ENCODE measurements around the gene LAMA4. TPM values are rescaled to one million over a fixed set of nuclear protein-coding genes. Genes with fewer than 3 reads are reported as not detected.

Gene LAMA4
- total and polyA plus RNA-seq, 8 donors, result 9.7 to 324 (median 43.9) TPM

DNA sequence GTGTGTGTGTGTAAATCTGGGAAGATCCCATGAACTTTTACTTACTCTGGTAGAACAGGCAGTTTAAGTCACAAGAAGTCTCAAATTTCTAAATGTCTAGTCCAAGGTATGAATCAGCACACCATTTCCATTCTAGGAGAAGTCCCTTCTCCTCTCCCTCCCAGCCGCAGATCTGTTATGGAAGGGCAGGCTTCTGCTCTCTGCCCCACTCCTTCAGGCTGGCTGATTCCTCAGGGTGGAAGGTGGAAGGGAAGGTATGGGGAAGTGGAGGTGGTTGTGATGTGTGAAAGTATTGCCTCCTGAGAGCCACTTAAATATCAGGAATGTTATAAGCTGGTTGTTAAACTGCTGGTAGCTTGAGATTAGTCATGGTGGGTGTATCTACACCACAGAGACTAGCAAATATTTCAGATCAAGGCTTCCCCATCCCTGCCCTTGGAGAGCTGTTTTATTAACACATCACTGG, 44.5 kb upstream of the LAMA4 start:
- TF ChIP-seq CTCF (IDR thresholded peaks at IDR 0.05), result no peak
- no peak for TF ChIP-seq EP300 (IDR thresholded peaks at IDR 0.05)
- no peak for TF ChIP-seq POLR2A (IDR thresholded peaks at IDR 0.05)
- TF ChIP-seq POLR2AphosphoS5 (IDR thresholded peaks at IDR 0.05), result no peak
- 56 to 82% (median 78%) methylated on average over 1 of the region's 1 CpG for WGBS, 5 donors
- DNase-seq, result no peak
- Histone ChIP-seq H3K4me3 (no peak overlapping the region), H3K27me3 (no peaks in the 10 kb centered on the region), H3K27ac (peak overlapping the region in 4 of 5 donors; percentile 50 to 69 (median 67)), H3K36me3 (no peaks in the 10 kb centered on the region), H3K4me1 (peaks cover 0 to 10% (median 2%) of the 10 kb centered on the region in 4 donors), H3K9me3 (no peaks in the 10 kb centered on the region)
- intact Hi-C loops (cut with DNase I; ENCODE audit: low total_unique reads), result no loop called here

GRCh38 chr6:112298021-112298745, 43.8 kb upstream of the LAMA4 start:
- Histone ChIP-seq H3K9me3 (no peaks in the 10 kb centered on the region), H3K4me3 (no peak overlapping the region), H3K27ac (peak overlapping the region in 4 of 5 donors; percentile 50 to 69 (median 67)), H3K36me3 (no peaks in the 10 kb centered on the region), H3K4me1 (peaks cover 0 to 10% (median 2%) of the 10 kb centered on the region in 4 donors), H3K27me3 (no peaks in the 10 kb centered on the region)
- TF ChIP-seq EP300 (IDR thresholded peaks at IDR 0.05) (no peak), POLR2AphosphoS5 (IDR thresholded peaks at IDR 0.05) (no peak), POLR2A (IDR thresholded peaks at IDR 0.05) (no peak), CTCF (IDR thresholded peaks at IDR 0.05) (no peak)
- WGBS, 5 donors, result 46 to 76% (median 66%) methylated on average over 7 of the region's 7 CpGs
- intact Hi-C loops (cut with DNase I; ENCODE audit: low total_unique reads), result no loop called here
- DNase-seq, result peak in 1 of 2 donors; percentile 73

DNA sequence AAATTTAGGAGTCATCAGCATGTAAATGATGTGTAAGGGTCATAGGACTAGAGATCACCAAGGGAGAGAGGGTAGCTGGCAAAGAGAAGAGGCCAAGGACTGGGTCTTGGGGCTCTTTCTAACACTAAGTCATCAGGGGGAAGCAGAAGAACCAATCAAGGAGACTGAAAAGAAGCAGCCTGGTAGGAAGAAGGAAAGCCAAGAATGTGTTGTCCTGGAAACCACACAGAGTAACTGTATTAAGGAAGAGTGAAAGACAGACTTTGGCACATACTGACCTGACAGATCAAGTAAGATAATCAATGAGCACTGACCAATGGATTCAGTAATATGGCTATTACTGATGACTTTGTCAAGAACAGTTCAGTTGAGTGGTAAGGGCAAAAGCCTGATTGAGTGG, 42.3 kb upstream of the LAMA4 start:
- Histone ChIP-seq H3K4me3 (no peak overlapping the region), H3K27me3 (no peaks in the 10 kb centered on the region), H3K27ac (peak overlapping the region in 1 of 5 donors; percentile 12), H3K4me1 (peaks cover 0 to 10% (median 2%) of the 10 kb centered on the region in 4 donors), H3K9me3 (no peaks in the 10 kb centered on the region), H3K36me3 (no peaks in the 10 kb centered on the region)
- TF ChIP-seq EP300 (IDR thresholded peaks at IDR 0.05) (no peak), POLR2A (IDR thresholded peaks at IDR 0.05) (no peak), CTCF (IDR thresholded peaks at IDR 0.05) (no peak), POLR2AphosphoS5 (IDR thresholded peaks at IDR 0.05) (no peak)
- DNase-seq, result no peak
- intact Hi-C loops (cut with DNase I; ENCODE audit: low total_unique reads), result no loop called here

DNA sequence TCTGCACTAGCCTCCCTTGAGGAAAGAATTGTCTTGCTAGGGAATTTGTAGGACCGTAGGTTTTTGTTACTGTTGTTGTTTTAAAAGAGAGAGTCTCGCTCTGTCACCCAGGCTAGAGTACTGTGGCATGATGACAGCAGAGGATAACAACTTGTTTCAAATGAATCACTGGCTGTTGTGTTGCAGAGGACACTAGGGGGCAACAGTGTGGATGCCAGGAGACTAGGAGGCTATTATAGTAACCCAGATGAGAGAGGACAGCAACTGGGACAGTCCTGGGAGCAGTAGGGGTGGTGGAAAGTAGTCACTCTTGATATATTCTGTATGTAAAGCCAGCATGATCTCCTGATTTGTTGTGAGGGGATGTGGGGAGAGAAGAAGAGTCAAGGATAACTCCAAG, 41.8 kb upstream of the LAMA4 start:
- Histone ChIP-seq H3K27ac (peak overlapping the region in 1 of 5 donors; percentile 12), H3K27me3 (no peaks in the 10 kb centered on the region), H3K4me1 (peaks cover 0 to 10% (median 2%) of the 10 kb centered on the region in 4 donors), H3K4me3 (no peak overlapping the region), H3K36me3 (no peaks in the 10 kb centered on the region), H3K9me3 (no peaks in the 10 kb centered on the region)
- intact Hi-C loops (cut with DNase I; ENCODE audit: low total_unique reads), result no loop called here
- 67 to 82% (median 72%) methylated on average over 2 of the region's 2 CpGs for WGBS, 5 donors
- TF ChIP-seq POLR2AphosphoS5 (IDR thresholded peaks at IDR 0.05) (no peak), CTCF (IDR thresholded peaks at IDR 0.05) (no peak), EP300 (IDR thresholded peaks at IDR 0.05) (no peak), POLR2A (IDR thresholded peaks at IDR 0.05) (no peak)
- no peak for DNase-seq
